Measurements from ENCODE around the gene SPATA2. TPM values are rescaled to one million over a fixed set of nuclear protein-coding genes. Genes with fewer than 3 reads are reported as not detected.

Gene SPATA2
- total RNA-seq, 4 donors from 2014 or later: 2.7 to 7.2 (median 4.9) TPM

GRCh38 chr20:49885558-49886332 is 29.6 kb downstream of the SPATA2 start:
- Histone ChIP-seq H3K4me1 (peaks cover 0 to 46% (median 9%) of the 10 kb centered on the region in 3 donors), H3K9me3 (no peaks in the 10 kb centered on the region), H3K27me3 (no peaks in the 10 kb centered on the region), H3K4me3 (no peak overlapping the region), H3K27ac (peak overlapping the region in 2 of 4 donors; percentile 20 to 61), H3K36me3 (peaks cover 0 to 90% of the 10 kb centered on the region in 2 donors)
- no peak for TF ChIP-seq CTCF (IDR thresholded peaks at IDR 0.05)
- TF ChIP-seq EP300 (IDR thresholded peaks at IDR 0.05): no peak
- no peak for TF ChIP-seq POLR2A (IDR thresholded peaks at IDR 0.05)
- 90 to 95% methylated on average over 2 to 8 of the region's 16 CpGs for WGBS, 2 donors (ENCODE audit: low coverage in 1 of 2)
- no peak for ATAC-seq

GRCh38 chr20:49883246-49883802 is 32.0 kb downstream of the SPATA2 start:
- H3K4me1 ChIP-seq: peaks cover 0 to 34% (median 9%) of the 10 kb centered on the region in 3 donors
- H3K4me3 ChIP-seq: no peak overlapping the region
- no peak for ATAC-seq
- no peaks in the 10 kb centered on the region for H3K9me3 ChIP-seq
- 80% methylated on average over 1 of the region's 10 CpGs; no CpG with 5 or more reads in 1 of the 2 donors for WGBS, 2 donors (ENCODE audit: low coverage in 1 of 2)
- TF ChIP-seq POLR2A (IDR thresholded peaks at IDR 0.05) (no peak), POLR2AphosphoS5 (IDR thresholded peaks at IDR 0.05) (no peak), CTCF (IDR thresholded peaks at IDR 0.05) (no peak), EP300 (IDR thresholded peaks at IDR 0.05) (no peak)
- peaks cover 0 to 97% of the 10 kb centered on the region in 2 donors for H3K36me3 ChIP-seq
- no peaks in the 10 kb centered on the region for H3K27me3 ChIP-seq
- no peak overlapping the region for H3K27ac ChIP-seq

GRCh38 chr20:49882171-49882970 is 33.0 kb downstream of the SPATA2 start:
- no peak overlapping the region for H3K27ac ChIP-seq
- no peaks in the 10 kb centered on the region for H3K9me3 ChIP-seq
- H3K36me3 ChIP-seq: peaks cover 0 to 89% of the 10 kb centered on the region in 2 donors
- H3K4me3 ChIP-seq: no peak overlapping the region
- WGBS, 2 donors (ENCODE audit: low coverage in 1 of 2): 88 to 92% methylated on average over 21 to 28 of the region's 29 CpGs
- TF ChIP-seq POLR2A (IDR thresholded peaks at IDR 0.05) (no peak), CTCF (IDR thresholded peaks at IDR 0.05) (no peak), EP300 (IDR thresholded peaks at IDR 0.05) (no peak), POLR2AphosphoS5 (IDR thresholded peaks at IDR 0.05) (no peak)
- H3K4me1 ChIP-seq: peaks cover 0 to 33% (median 3%) of the 10 kb centered on the region in 3 donors
- H3K27me3 ChIP-seq: no peaks in the 10 kb centered on the region
- no peak for ATAC-seq

GRCh38 chr20:49880724-49881445 is 34.4 kb downstream of the SPATA2 start:
- H3K27me3 ChIP-seq: no peaks in the 10 kb centered on the region
- H3K36me3 ChIP-seq: peaks cover 0 to 83% of the 10 kb centered on the region in 2 donors
- TF ChIP-seq POLR2A (IDR thresholded peaks at IDR 0.05): no peak
- no peak for TF ChIP-seq CTCF (IDR thresholded peaks at IDR 0.05)
- no peak for TF ChIP-seq POLR2AphosphoS5 (IDR thresholded peaks at IDR 0.05)
- no peak for TF ChIP-seq EP300 (IDR thresholded peaks at IDR 0.05)
- H3K4me3 ChIP-seq: no peak overlapping the region
- ATAC-seq: no peak
- 84 to 90% methylated on average over 6 of the region's 15 CpGs for WGBS, 2 donors (ENCODE audit: low coverage in 1 of 2)
- peaks cover 0 to 38% (median 0%) of the 10 kb centered on the region in 3 donors for H3K4me1 ChIP-seq
- H3K27ac ChIP-seq: no peak overlapping the region
- H3K9me3 ChIP-seq: no peaks in the 10 kb centered on the region
